ENCODE measurements around the gene GDPGP1. TPM values are rescaled to one million over a fixed set of nuclear protein-coding genes. Genes with fewer than 3 reads are reported as not detected.

Gene GDPGP1
- total and polyA plus RNA-seq, 2 of the 4 experiments (the other 2 are of a cell fraction) = 2.3 to 4.1 TPM

- no peak overlapping the region for H2BK120ac ChIP-seq (ENCODE audit: low read depth, low read length)
- H3K36me3 ChIP-seq (ENCODE audit: control insufficient read depth, insufficient read depth, low read length) = no peaks in the 10 kb centered on the region
- H3K79me1 ChIP-seq (ENCODE audit: low read depth in 1 of 2, low read length in 2 of 2) = no peaks in the 10 kb centered on the region
- H3K9me1 ChIP-seq (ENCODE audit: insufficient read depth, low read length) = no peaks in the 10 kb centered on the region
- H2BK15ac ChIP-seq (ENCODE audit: low read depth, low read length) = no peak overlapping the region
- no peak overlapping the region for H2AK5ac ChIP-seq (ENCODE audit: low read depth, low read length)
- no TSS peak for BruUV-seq (replicated peaks)
- H3K9me3 ChIP-seq (ENCODE audit: control insufficient read depth, insufficient read depth, low read length) = no peaks in the 10 kb centered on the region
- H3K4ac ChIP-seq (ENCODE audit: low read depth, low read length) = peak overlapping the region; percentile 17; the same call in 1 of the 2 replicates
- in situ Hi-C loops (cut with MboI; ENCODE audit: low sequenced_read_pairs) = no loop called here
- TF ChIP-seq BHLHE40 (IDR thresholded peaks at IDR 0.05; ENCODE audit: low read depth, low read length) (no peak), CEBPB (IDR thresholded peaks at IDR 0.05; ENCODE audit: low read depth, low read length) (no peak), CTCF (conservative IDR thresholded peaks at IDR 0.05; ENCODE audit: low read depth, low read length) (no peak), ELK1 (IDR thresholded peaks at IDR 0.05; ENCODE audit: borderline replicate concordance, low read depth, low read length) (no peak), MAZ (IDR thresholded peaks at IDR 0.05; ENCODE audit: borderline replicate concordance, low read depth, low read length) (no peak), MXI1 (IDR thresholded peaks at IDR 0.05; ENCODE audit: borderline replicate concordance, low read depth, low read length) (no peak), FOS (IDR thresholded peaks at IDR 0.05; ENCODE audit: low read depth, low read length) (no peak), NFE2L2 (IDR thresholded peaks at IDR 0.05; ENCODE audit: low read depth, low read length) (no peak), CHD1 (IDR thresholded peaks at IDR 0.05; ENCODE audit: low read depth, low read length) (no peak), RAD21 (IDR thresholded peaks at IDR 0.05; ENCODE audit: low read length) (no peak), USF2 (IDR thresholded peaks at IDR 0.05; ENCODE audit: low read depth, low read length) (no peak)
- no peak overlapping the region for H3K4me3 ChIP-seq (ENCODE audit: insufficient read depth, low read depth, low read length)
- no peaks in the 10 kb centered on the region for H4K20me1 ChIP-seq (ENCODE audit: insufficient read depth, low read length)
- DNase-seq (no peak), ATAC-seq (ENCODE audit: low read depth) (no peak)
- H3K18ac ChIP-seq (ENCODE audit: low read depth, low read length) = no peak overlapping the region; the same call in 1 of the 2 replicates
- H2BK5ac ChIP-seq (ENCODE audit: low read depth, low read length, poor library complexity, severe bottlenecking) = no peak overlapping the region
- H3K9ac ChIP-seq (ENCODE audit: low read depth, low read length) = no peak overlapping the region
- H4K91ac ChIP-seq (ENCODE audit: insufficient read depth, low read depth, low read length) = no peak overlapping the region
- CTCF ChIA-PET = no interaction called here
- H4K8ac ChIP-seq (ENCODE audit: low read depth in 2 of 2, low read length in 2 of 2) = no peak overlapping the region
- dilution Hi-C loops (cut with HindIII; ENCODE audit: low sequenced_read_pairs, unreplicated experiment) = no loop called here
- H3K4me2 ChIP-seq (ENCODE audit: low read depth, low read length) = peak overlapping the region; percentile 42; the same call in 1 of the 2 replicates
- no peaks in the 10 kb centered on the region; the same call in 1 of the 2 replicates for H3K27me3 ChIP-seq (ENCODE audit: control insufficient read depth, insufficient read depth, low read length)
- peak overlapping the region; percentile 56; the same call in 1 of the 2 replicates for H3K14ac ChIP-seq (replicated peaks; ENCODE audit: low read depth, low read length)
- no peak overlapping the region for H3K27ac ChIP-seq (ENCODE audit: insufficient read depth, low read length)
- H3K4me1 ChIP-seq (ENCODE audit: control insufficient read depth, insufficient read depth, low read length) = peaks cover 2% of the 10 kb centered on the region; the same call in 1 of the 2 replicates
- POLR2A ChIA-PET (ENCODE audit: unreplicated experiment) = no interaction called here
- H2BK20ac ChIP-seq (ENCODE audit: low read depth, low read length) = no peak overlapping the region
- H2AK9ac ChIP-seq (replicated peaks; ENCODE audit: low read depth, low read length, poor library complexity) = no peak overlapping the region
- intact Hi-C loops (cut with micrococcal nuclease) = no loop called here
- H4K5ac ChIP-seq (ENCODE audit: low read depth, low read length) = no peak overlapping the region
- peak overlapping the region; percentile 79 for H2AFZ ChIP-seq (replicated peaks; ENCODE audit: low read length, poor library complexity)
- no peak overlapping the region for H3K56ac ChIP-seq (ENCODE audit: extremely low read depth, insufficient read depth, low read length)
- WGBS, 2 experiments (ENCODE audit: extremely low coverage in 2 of 2, insufficient read length in 1 of 2) = 60% methylated on average over 1 of the region's 10 CpGs; no CpG with 5 or more reads in 1 of the 2 experiments
- H3K23ac ChIP-seq (ENCODE audit: low read depth, low read length) = no peak overlapping the region
These were observed 61.2 kb downstream of the GDPGP1 start for GRCh38 chr15:90295270-90295648.
